HFF-Myc (cell line): ENCODE data around the gene NCKAP5.

Source experiments
- DNase-seq: peaks from one replicate; pipeline ENCODE4 v3.0.0-alpha.2; 2011; ENCODE audit warnings: low read depth; ENCODE audit errors: extremely low read depth
- H3K4me3 ChIP-seq: replicated peaks from 2 replicates; pipeline ENCODE4 v1.5.1; 2011; ENCODE audit warnings: low read depth, mild to moderate bottlenecking, control low read depth, low read length
- CTCF ChIP-seq: IDR thresholded peaks from 2 replicates; pipeline ENCODE4 v1.5.1; 2012; ENCODE audit warnings: mild to moderate bottlenecking, low read depth, low read length, control low read depth; ENCODE audit errors: missing control alignments

NCKAP5 gene

DNA sequence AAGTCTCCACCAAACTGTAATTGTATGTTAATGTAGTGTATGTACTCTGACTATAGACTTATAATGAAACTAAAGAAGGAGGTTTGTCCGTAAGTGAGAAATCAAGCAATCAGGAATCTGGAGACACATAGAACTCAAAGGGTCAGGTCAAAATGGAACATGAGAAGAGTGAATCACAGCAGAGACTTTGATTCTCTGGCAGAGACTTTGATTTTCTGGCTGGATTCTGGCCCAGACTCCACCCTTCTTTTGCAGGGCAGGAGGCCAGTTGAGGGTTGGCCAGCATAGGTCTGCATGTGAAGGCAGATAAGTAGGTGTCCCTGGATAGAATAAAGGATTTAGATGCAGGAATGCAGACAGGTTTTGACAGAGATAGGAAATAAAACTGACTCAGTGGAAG lies 11.0 kb upstream of the NCKAP5 start:
- H3K4me3 ChIP-seq: no peak overlapping the region
- no peak for DNase-seq
- TF ChIP-seq CTCF: no peak

- no peak for TF ChIP-seq CTCF
Observed at GRCh38 chr2:133576714-133577113, 8.5 kb upstream of the NCKAP5 start.

DNA sequence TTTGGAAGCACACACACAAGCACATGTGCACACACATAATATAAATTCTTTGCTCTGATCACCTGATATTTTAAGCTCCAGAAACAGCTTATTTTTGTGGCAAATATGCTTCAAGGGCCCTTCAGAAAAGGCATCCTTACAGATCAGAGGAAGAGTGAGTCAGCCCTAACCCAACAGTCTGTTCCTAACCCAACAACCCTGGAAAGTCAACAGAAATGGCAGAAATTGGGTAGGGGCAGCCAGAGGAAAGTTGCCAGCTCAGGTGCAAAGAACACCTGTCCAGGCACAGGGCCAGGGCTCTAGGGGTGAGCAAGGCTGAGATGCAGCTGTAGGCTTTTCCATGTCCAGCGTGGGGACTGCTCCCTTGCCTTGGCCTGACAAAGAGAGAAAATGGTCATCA lies 6.4 kb upstream of the NCKAP5 start:
- no peak overlapping the region for H3K4me3 ChIP-seq
- no peak for TF ChIP-seq CTCF

More at GRCh38 chr2:133576714-133577113, 8.5 kb upstream of the NCKAP5 start:
- no peak overlapping the region for H3K4me3 ChIP-seq
- DNase-seq: no peak

GRCh38 chr2:133574186-133574585 lies 5.9 kb upstream of the NCKAP5 start:
- H3K4me3 ChIP-seq: no peak overlapping the region
- DNase-seq: no peak
- no peak for TF ChIP-seq CTCF

More for the DNA sequence above, 6.4 kb upstream of the NCKAP5 start:
- DNase-seq: no peak

DNA sequence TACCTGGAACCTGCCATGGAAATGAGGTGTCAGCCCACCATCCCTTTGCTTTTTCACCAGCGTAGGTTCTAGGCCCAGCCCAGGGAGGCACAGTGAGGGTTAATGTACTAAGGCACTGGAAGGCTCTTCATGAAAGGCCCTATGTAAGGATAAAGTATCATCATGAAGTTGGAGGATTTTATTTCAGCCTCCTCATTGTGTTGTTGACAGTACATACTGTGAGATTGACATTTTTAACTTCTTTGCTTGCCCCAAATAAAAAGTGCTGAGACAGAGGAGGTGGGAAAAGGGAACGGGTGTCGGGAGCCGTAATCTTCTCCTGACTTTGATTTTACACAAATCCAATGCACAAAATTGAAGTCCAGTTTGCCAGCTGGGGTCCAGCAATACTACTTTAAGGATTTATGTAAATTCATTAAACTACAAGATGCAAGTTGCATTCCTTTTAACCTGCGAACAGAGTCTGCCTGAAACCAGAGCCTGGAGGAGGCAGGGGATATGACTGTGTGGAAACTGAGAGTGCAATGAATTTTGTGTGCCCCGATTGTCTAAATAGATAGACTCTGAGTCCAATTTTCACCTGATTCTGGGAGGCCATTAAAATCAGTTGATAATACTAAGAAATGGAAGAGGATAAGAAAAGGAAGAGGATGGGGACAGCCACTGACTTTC lies 5.4 kb upstream of the NCKAP5 start:
- no peak for DNase-seq
- H3K4me3 ChIP-seq: no peak overlapping the region
- no peak for TF ChIP-seq CTCF

DNA sequence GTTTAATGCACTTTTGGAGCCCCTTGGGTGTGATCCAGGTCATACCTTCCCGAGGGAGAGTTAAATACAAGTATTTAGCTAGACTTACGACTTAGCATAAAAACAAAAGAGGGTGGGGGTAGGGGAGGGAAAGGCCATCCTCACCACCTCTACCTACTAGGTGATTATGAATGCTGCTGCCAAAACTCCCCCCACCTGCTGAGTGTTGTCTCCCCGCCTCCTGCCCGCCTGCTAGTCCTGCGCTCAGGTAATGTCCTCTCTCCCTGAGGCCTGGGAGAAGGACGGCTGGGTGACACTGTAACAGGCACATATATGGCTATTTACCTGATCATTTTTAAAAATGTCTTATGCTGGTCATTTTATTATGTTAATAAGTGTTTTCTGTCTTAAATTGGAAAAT lies 3.0 kb upstream of the NCKAP5 start:
- H3K4me3 ChIP-seq: no peak overlapping the region
- no peak for DNase-seq
- TF ChIP-seq CTCF: no peak

- H3K4me3 ChIP-seq: no peak overlapping the region
- TF ChIP-seq CTCF: no peak
- DNase-seq: no peak
Observed at GRCh38 chr2:133570542-133570941, 2.3 kb upstream of the NCKAP5 start.
